PC-9 (cell line): ENCODE results near the gene GOLGA1. TPM values are rescaled to one million over a fixed set of nuclear protein-coding genes. Genes with fewer than 3 reads are reported as not detected.
A peak's percentile ranks its signal among the peaks of the same experiment; 100 is the strongest.

Source experiments
- BruUV-seq: library from RNA; stranded (reverse); fragments of 400-500 nt; replicated peaks from 2 replicates; lab custom pipeline; 2021; lab: Mats Ljungman, UMichigan
- CTCF ChIA-PET: fragments of 300-600 bp; sonication (Branson Sonifier 250); formaldehyde crosslinking; loops from one replicate; lab custom pipeline; 2022; ENCODE audit warnings: antibody characterized with exemption; lab: Charles Lee
- POLR2A ChIA-PET: fragments of 300-600 bp; sonication (Branson Sonifier 250); formaldehyde crosslinking; loops from one replicate; lab custom pipeline; 2022; ENCODE audit warnings: antibody characterized with exemption; ENCODE audit not compliant: unreplicated experiment; lab: Charles Lee
- DNase-seq, 2 experiments: peaks; one replicate each; pipeline versions ENCODE4 v3.0.0 to v3.0.0-alpha.2; 2015 to 2022; ENCODE audit warnings: mixed read lengths in 1 of 2
- H2AFZ ChIP-seq: fragments of 200-600 bp; sonication (generic); 2 replicates; pipeline ENCODE4 v1.8.1; 2017; ENCODE audit warnings: antibody characterized with exemption
- H3F3A ChIP-seq: fragments of 200-600 bp; sonication (generic); 2 replicates; pipeline ENCODE4 v1.8.1; 2017; ENCODE audit warnings: antibody characterized with exemption, mild to moderate bottlenecking, low read depth; ENCODE audit not compliant: insufficient read depth
- H3K27ac ChIP-seq: fragments of 200-600 bp; sonication (generic); 2 replicates; pipeline ENCODE4 v1.6.1; 2016; ENCODE audit warnings: mixed run types
- H3K27me3 ChIP-seq: fragments of 200-600 bp; sonication (generic); 2 replicates; pipeline ENCODE4 v1.6.1; 2016; ENCODE audit warnings: low read depth, mixed run types; ENCODE audit not compliant: insufficient read depth
- H3K36me3 ChIP-seq: fragments of 200-600 bp; sonication (generic); 2 replicates; pipeline ENCODE4 v1.6.1; 2016; ENCODE audit warnings: low read depth, mixed run types
- H3K4me1 ChIP-seq: fragments of 200-600 bp; sonication (generic); replicated peaks from 2 replicates; pipeline ENCODE4 v1.6.1; 2016; ENCODE audit warnings: mixed run types; ENCODE audit not compliant: insufficient read depth
- H3K4me2 ChIP-seq: fragments of 200-600 bp; sonication (generic); 2 replicates; pipeline ENCODE4 v1.6.1; 2017; ENCODE audit warnings: mixed run types
- H3K4me3 ChIP-seq: fragments of 200-600 bp; sonication (generic); 2 replicates; pipeline ENCODE4 v1.6.1; 2016; ENCODE audit warnings: mixed run types
- H3K79me2 ChIP-seq: fragments of 200-600 bp; sonication (generic); 2 replicates; pipeline ENCODE4 v1.6.1; 2017; ENCODE audit warnings: low read depth, mixed run types
- H3K9me2 ChIP-seq: fragments of 200-600 bp; sonication (generic); 2 replicates; pipeline ENCODE4 v1.8.1; 2017; ENCODE audit warnings: mild to moderate bottlenecking; ENCODE audit not compliant: insufficient read depth
- H3K9me3 ChIP-seq: fragments of 200-600 bp; sonication (generic); 2 replicates; pipeline ENCODE4 v1.8.1; 2016; ENCODE audit warnings: low read depth; ENCODE audit not compliant: insufficient read depth
- H4K20me1 ChIP-seq: fragments of 200-600 bp; sonication (generic); 2 replicates; pipeline ENCODE4 v1.8.1; 2017; ENCODE audit not compliant: insufficient read depth
- EZH2 ChIP-seq: fragments of 200-600 bp; sonication (generic); IDR thresholded peaks from 2 replicates; pipeline ENCODE4 v1.8.0; 2017; ENCODE audit warnings: antibody characterized with exemption, low read depth
- intact Hi-C: fragments of 100-400 bp; cut with micrococcal nuclease; formaldehyde crosslinking; loops from one replicate; pipeline ENCODE4 v1.10.0; 2022; ENCODE audit not compliant: unreplicated experiment
- total RNA-seq: library from RNA; stranded (reverse); gene quantifications from 2 replicates; pipeline ENCODE4 v1.2.3, GENCODE V29; 2021
- TF ChIP-seq, protein P1 (sequence below): fragments of 200-600 bp; sonication (generic); conservative IDR thresholded peaks from 2 replicates; pipeline ENCODE4 v1.6.1; 2017; ENCODE audit warnings: mixed run types, antibody characterized with exemption, mild to moderate bottlenecking, moderate library complexity

The GOLGA1 gene
- total RNA-seq, 1 experiment from 2014 or later, result 23.0 TPM

DNA sequence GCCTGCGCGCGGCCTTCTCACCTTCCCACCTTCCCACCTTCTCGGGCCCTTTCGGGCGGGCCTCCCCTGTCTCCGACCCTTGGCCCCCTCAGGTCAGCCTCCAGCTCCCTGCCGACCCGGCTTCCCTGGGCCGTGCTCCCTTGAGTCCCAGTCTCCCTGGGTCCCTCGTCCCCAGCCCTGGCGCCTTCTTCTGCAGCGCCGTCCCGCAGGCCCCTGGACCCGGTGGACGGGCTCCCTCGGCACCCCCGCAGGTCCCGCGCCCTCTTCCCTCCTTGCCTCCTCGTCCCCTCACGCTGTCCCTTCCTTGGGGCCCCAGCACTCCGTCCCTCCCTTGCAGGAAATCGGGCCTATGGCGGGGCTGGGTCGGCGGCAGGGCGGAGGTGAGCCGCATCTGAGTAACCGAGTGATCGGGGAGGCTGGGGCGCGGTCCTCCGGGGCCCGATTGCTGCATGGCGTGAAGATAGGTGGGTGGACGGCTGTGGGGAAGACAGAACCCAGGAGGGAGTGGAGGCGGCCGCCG lies 71.4 kb downstream of the GOLGA1 start:
- no peaks in the 10 kb centered on the region for H3K9me2 ChIP-seq
- DNase-seq, result no peak
- H3K79me2 ChIP-seq, result peaks cover 78% of the 10 kb centered on the region
- CTCF ChIA-PET, result no interaction called here
- peak overlapping the region; percentile 100 for H3K4me3 ChIP-seq
- peaks cover 19% of the 10 kb centered on the region for H4K20me1 ChIP-seq
- peak overlapping the region; percentile 85 for H2AFZ ChIP-seq
- 0 out of 2 replicates have a peak, but pooled peaks cover 5% of the 10 kb centered on the region for H3K36me3 ChIP-seq
- POLR2A ChIA-PET, result no interaction called here
- intact Hi-C loops, result no loop called here
- TF ChIP-seq, protein P1, sequence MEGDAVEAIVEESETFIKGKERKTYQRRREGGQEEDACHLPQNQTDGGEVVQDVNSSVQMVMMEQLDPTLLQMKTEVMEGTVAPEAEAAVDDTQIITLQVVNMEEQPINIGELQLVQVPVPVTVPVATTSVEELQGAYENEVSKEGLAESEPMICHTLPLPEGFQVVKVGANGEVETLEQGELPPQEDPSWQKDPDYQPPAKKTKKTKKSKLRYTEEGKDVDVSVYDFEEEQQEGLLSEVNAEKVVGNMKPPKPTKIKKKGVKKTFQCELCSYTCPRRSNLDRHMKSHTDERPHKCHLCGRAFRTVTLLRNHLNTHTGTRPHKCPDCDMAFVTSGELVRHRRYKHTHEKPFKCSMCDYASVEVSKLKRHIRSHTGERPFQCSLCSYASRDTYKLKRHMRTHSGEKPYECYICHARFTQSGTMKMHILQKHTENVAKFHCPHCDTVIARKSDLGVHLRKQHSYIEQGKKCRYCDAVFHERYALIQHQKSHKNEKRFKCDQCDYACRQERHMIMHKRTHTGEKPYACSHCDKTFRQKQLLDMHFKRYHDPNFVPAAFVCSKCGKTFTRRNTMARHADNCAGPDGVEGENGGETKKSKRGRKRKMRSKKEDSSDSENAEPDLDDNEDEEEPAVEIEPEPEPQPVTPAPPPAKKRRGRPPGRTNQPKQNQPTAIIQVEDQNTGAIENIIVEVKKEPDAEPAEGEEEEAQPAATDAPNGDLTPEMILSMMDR, result no peak
- no peak for TF ChIP-seq EZH2
- no peaks in the 10 kb centered on the region for H3K27me3 ChIP-seq
- H3K4me2 ChIP-seq, result peak overlapping the region; percentile 95
- BruUV-seq, result no TSS peak
- no peaks in the 10 kb centered on the region for H3K9me3 ChIP-seq
- peaks cover 28% of the 10 kb centered on the region for H3F3A ChIP-seq
- H3K4me1 ChIP-seq, result peaks cover 24% of the 10 kb centered on the region; the same call in 1 of the 2 replicates
- peak overlapping the region; percentile 46 for H3K27ac ChIP-seq

DNA sequence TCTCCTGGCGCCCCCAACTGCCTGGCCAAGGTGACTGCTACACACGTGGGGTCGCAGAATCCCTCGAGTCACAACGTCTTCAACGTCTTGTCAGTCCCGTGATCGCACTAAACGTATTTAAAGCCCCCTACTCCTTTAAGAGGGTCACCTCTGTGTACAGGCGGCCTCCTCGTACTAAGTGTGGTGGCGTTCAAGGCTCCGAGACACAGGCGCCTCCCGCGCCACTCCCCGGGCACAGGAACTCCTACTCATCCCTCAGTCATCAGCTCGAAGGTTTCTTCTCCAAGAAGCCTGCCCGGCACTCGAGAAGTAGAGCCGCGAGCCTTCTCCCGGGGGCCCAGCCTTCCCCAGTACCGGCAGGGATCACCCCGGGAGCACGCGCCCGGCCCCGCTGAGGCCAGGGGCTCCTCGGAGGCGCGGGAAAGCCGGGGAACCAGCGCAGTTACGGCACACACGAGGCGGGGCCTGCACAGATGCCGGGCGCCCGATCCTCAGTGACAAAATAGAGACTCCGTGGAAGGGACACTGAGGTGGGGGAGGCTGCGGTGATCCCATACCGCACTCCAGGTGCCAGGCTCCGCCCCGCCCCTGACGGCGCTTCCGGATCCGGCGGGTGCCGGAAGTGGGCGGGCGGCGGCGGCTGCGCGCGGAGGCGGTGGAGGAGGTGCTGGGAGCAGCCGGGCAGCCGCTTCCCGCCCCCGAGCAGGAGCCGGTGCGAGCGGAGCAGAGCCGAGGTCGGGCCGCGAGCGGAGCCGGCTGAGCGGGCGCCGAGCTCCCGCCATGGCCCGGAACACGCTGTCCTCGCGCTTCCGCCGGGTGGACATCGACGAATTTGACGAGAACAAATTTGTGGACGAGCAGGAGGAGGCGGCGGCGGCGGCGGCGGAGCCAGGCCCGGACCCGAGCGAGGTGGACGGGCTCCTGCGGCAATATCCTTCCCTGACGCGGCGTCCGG lies 72.1 kb downstream of the GOLGA1 start:
- Histone ChIP-seq H4K20me1 (peaks cover 19% of the 10 kb centered on the region), H3K27ac (peak overlapping the region; percentile 97), H3K4me1 (peaks cover 26% of the 10 kb centered on the region; the same call in 1 of the 2 replicates), H3K27me3 (no peaks in the 10 kb centered on the region), H3K36me3 (0 out of 2 replicates have a peak, but pooled peaks cover 5% of the 10 kb centered on the region), H3K79me2 (peaks cover 71% of the 10 kb centered on the region), H2AFZ (peak overlapping the region; percentile 93), H3K4me3 (peak overlapping the region; percentile 100), H3F3A (peaks cover 31% of the 10 kb centered on the region), H3K9me2 (no peaks in the 10 kb centered on the region), H3K9me3 (no peaks in the 10 kb centered on the region), H3K4me2 (peak overlapping the region; percentile 95)
- TF ChIP-seq, protein P1, result peak; percentile 54; the same call in 1 of the 2 replicates
- TF ChIP-seq EZH2, result no peak
- ChIA-PET CTCF (no interaction called here), POLR2A (no interaction called here)
- TSS peak; percentile 94 for BruUV-seq
- intact Hi-C loops, result no loop called here
- peak; percentile 67 to 93 for DNase-seq

DNA sequence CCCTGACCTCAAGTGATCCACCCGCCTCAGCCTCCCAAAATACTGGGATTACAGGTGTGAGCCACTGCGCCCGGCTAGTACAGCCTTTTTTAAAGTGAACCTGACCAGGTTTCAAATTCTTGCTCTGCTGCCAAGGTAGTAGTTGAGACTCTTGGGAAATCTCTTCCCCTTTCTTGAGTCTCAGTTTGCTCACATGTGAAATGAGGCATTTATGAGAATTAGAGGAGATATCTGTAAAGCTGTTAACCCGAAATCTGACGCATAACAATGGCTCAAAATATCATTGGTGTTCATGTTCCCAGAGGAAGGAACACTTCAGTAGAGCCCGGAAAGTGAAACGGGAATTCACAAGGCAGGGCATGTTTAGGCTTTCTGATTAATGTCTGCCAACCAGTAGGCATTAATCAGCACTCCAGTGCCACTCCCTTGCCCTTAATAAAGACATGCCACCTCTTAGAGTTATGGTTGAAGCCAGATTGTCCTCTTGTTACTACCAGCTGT lies 77.5 kb downstream of the GOLGA1 start:
- Histone ChIP-seq H3K4me1 (peaks cover 44% of the 10 kb centered on the region), H2AFZ (no peak overlapping the region), H4K20me1 (peaks cover 28% of the 10 kb centered on the region), H3K27ac (peak overlapping the region; percentile 39), H3K9me3 (no peaks in the 10 kb centered on the region), H3K36me3 (peaks cover 31% of the 10 kb centered on the region), H3K27me3 (no peaks in the 10 kb centered on the region), H3K4me3 (peak overlapping the region; percentile 18; the same call in 1 of the 2 replicates), H3F3A (peaks cover 71% of the 10 kb centered on the region), H3K9me2 (no peaks in the 10 kb centered on the region), H3K79me2 (peaks cover 52% of the 10 kb centered on the region), H3K4me2 (peak overlapping the region; percentile 97)
- no TSS peak for BruUV-seq
- intact Hi-C loops, result loop anchor here (5.0 kb wide), 1 partner anchor 206 kb away; no protein-coding TSS in a partner anchor
- TF ChIP-seq, protein P1, result no peak
- no peak for TF ChIP-seq EZH2
- CTCF ChIA-PET, result interaction anchor here (0.7 to 1.8 kb wide), 2 partner anchors 11 to 85 kb away, joined by 4 to 7 read pairs; partner anchors contain the start of gene WDR38
- POLR2A ChIA-PET, result no interaction called here
- peak in 1 of 2 experiments; percentile 48 for DNase-seq
